Gastroesophageal sphincter (tissue), 3 donors: ENCODE results near the gene INPP5A.

Experiments
- EP300 ChIP-seq: sonication (generic); formaldehyde crosslinking; IDR thresholded peaks from one replicate; pipeline ENCODE4 v1.6.1; 2017; ENCODE audit warnings: antibody characterized with exemption, mild to moderate bottlenecking
- POLR2A ChIP-seq, 2 donors: fragments of 450-650 bp; IDR thresholded peaks; one replicate each; pipeline ENCODE4 v1.6.1; 2017; ENCODE audit warnings: antibody characterized with exemption in 2 of 2, mild to moderate bottlenecking in 2 of 2, moderate library complexity in 1 of 2
- POLR2AphosphoS5 ChIP-seq: sonication (generic); formaldehyde crosslinking; IDR thresholded peaks from one replicate; pipeline ENCODE4 v1.6.1; 2017; ENCODE audit warnings: antibody characterized with exemption
- TF ChIP-seq, protein P1 (sequence below), 4 experiments: fragments of 200-600 bp in 2 of 4; fragments of 450-650 bp in 2 of 4; sonication (generic) in 1 of 4; IDR thresholded peaks; one replicate each; pipeline ENCODE4 v1.5.1; 2017 to 2019; ENCODE audit warnings: antibody characterized with exemption in 4 of 4, mild to moderate bottlenecking in 2 of 4, moderate library complexity in 2 of 4

DNA sequence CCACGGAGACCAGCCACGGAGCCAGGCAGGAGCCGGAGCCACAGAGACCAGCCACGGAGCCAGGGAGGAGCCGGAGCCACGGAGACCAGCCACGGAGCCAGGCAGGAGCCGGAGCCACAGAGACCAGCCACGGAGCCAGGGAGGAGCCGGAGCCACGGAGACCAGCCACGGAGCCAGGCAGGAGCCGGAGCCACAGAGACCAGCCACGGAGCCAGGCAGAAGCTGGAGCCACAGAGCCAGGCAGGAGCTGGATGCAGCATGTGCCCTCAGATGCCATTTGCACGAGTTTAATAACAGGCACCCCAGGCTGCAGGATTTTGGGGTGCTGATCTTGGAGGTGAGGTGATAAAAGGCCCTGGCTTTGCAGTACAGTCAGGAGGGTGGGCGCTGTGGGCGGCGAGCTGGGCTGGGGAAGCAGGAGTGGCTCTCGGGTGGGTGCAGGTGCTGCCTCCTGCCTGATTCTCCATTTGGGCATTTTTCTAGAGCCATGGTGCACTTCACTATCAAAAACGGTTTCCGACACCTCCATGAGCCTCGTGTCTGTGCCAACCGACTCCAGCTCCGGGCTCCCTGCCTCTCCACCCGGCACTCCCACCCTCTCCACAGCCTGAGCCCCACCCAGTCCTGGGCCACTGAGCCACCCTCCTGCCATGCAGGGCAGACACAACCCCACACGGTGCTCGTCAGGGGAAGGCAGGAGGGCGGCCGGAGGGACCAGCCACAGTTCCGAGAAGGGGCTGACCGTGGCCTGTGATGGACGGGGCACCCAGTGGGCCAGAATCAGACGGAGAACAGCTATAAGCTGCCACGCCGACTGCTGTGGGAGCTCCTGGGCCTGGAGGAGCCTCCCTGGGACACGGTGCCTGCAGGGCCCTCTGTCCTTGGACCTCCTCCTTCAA lies 289.2 kb downstream of the INPP5A start:
- TF ChIP-seq, protein P1, sequence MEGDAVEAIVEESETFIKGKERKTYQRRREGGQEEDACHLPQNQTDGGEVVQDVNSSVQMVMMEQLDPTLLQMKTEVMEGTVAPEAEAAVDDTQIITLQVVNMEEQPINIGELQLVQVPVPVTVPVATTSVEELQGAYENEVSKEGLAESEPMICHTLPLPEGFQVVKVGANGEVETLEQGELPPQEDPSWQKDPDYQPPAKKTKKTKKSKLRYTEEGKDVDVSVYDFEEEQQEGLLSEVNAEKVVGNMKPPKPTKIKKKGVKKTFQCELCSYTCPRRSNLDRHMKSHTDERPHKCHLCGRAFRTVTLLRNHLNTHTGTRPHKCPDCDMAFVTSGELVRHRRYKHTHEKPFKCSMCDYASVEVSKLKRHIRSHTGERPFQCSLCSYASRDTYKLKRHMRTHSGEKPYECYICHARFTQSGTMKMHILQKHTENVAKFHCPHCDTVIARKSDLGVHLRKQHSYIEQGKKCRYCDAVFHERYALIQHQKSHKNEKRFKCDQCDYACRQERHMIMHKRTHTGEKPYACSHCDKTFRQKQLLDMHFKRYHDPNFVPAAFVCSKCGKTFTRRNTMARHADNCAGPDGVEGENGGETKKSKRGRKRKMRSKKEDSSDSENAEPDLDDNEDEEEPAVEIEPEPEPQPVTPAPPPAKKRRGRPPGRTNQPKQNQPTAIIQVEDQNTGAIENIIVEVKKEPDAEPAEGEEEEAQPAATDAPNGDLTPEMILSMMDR (IDR thresholded peaks at IDR 0.05) = no peak
- TF ChIP-seq POLR2A (IDR thresholded peaks at IDR 0.05) = no peak
- no peak for TF ChIP-seq EP300
- TF ChIP-seq POLR2AphosphoS5 = no peak
